Stimulated activated CD4-positive, alpha-beta T cell treated with anti-CD3 and anti-CD28 coated beads, Interleukin-12 subunit alpha, Interleukin-12 subunit beta, amount 100 ng/mL, for 48 hours (primary cell): ENCODE measurements around the gene AKAP11.
A peak's percentile ranks its signal among the peaks of the same experiment; 100 is the strongest.

Source experiments
- DNase-seq, 3 donors: peaks; one replicate each; pipeline ENCODE4 v3.0.0-alpha.2; 2020; ENCODE audit warnings: low read depth in 2 of 3, low spot score in 1 of 3

Gene AKAP11

DNA sequence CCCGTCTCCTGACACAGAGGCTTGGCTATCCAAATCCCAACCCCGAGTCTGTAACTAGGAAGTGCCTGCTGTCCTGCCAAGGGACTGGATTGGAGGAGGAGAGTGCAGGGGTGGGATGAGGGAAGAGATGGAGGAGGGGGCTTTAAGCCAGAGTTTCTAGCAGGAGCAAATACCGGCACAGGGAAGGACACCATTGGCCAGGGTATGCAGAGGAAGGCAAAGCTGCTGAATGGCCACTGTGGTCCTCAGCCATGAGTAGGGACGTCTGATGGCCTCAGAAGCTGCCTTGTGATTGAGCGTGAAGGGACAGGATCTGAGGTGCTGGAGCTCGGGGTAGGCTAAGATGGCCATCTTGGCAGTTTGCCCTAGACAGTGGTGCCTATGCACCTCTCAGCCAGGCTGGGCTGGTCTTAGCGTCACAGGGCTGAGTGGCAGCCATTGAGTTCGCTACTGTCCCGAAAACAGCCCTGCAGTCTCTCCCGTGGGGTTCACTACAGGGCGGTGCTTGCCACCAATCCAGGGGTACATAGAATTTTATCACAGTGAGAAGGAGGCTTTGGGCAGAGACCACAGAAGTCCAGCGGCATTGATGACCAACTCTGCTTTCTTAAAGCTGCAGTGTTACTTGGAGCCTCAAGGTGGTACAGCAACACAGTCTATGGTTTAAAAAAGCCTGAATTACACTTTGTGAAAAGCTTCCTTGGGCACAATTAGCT is 61.8 kb downstream of the AKAP11 start:
- no peak for DNase-seq

DNA sequence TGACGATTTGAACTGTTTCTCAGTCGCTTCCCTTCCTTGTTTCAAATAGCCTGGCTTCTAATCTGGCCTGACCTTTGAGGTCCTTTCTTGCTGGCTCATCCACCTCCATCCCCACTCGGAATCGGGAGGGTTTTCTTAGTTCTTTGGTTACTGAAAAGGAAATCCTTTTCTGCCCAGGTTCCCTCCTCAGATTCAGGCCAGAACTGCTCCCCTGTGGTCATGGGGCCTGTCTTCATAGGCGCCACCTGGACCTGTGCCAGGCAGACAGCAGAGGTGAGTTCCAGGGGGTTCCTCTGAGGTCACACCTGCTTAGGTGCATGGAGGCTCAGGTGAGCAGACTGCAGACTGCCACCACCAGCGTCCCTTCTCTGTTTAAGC is 62.4 kb downstream of the AKAP11 start:
- no peak for DNase-seq

DNA sequence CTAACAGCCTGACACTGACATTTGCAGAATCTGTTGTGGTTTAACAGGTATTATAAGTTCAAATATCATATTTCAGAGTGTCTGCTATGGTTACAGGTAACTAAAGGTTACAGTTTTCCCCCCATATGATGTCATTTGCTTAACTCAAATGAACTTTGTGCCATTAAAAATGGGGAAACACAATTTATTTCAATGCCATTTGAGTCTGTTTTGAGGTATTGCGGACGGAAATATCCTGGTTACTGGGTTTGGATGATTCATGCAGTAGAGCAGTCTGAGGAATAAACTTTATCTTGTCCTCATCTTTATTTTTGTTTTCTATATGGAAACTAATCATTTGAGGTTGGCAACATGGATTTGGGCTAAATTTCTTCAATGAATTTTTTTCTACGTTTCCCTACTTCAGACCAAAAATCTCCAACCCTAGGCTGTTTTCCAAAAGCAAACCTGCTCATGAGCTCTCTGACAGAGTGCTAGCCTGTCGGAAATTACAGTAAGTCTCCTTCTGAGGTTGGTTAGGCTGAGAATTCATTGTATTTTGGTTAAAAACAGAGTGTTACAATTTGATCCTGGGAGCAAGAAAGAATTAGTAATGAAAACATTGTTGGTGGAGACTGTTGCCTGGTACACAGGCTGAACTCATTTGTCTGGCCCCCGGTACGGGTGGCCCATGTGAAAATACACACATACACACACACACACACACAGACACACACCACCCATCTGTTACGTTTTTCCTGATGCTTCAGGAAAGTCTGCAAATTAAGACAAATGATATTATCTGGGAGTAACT is 66.1 kb downstream of the AKAP11 start:
- DNase-seq = no peak

DNA sequence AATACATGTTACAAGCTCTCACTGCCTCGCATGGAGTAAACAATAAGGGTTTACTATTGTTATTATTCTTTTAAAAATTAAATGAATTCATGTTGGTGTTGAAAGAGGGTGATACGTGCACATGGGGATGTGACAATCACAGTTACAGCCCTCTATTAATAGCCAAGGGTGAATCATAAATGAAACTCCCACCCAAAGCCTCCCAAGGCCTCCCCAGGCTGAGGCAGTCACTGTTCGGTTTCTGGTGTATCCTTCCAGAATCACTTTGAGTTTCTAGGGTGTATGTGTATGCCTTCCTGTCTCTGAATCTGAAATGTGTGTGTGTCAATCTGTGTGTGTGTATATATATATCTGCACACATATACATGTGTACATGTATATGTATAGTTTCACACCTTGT is 73.4 kb downstream of the AKAP11 start:
- DNase-seq = no peak

DNA sequence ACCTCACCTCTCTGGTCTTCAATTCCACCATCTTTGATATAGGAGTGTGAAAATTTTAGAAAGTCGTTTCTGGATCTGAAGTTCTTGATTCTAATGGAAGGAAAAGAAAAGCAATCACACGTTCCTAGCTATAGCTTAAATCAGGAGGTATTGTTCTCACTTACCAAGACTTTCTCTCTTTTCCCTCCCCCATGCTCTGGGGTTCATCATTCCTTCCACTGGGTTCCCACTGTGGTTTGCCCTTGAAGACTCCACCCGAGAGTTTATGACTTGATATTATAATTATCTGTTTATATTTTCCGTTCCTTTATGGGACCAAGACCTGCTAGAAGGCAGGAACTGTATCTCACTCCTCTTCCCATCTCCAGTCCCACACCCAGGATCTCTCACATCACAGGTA is 76.6 kb downstream of the AKAP11 start:
- no peak for DNase-seq

DNA sequence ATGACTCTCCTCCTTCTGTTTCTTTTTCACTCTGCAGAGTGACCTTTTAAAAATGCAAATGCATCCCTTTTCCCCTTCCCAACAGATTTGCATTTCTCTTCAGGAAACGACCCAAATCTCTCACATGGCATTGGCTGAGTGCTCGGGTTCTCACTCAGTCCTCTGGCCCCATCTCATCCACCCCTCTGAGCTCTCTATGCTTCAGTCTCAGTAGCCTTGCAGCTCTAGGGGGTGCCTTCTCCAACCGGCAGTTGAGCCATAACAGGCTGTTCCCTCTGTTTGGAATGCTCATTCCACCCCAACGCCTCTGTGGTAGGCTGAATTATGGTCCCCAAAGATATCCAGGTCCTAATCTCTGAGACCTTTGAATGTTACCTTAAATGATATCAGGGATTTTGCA is 78.2 kb downstream of the AKAP11 start:
- no peak for DNase-seq

DNA sequence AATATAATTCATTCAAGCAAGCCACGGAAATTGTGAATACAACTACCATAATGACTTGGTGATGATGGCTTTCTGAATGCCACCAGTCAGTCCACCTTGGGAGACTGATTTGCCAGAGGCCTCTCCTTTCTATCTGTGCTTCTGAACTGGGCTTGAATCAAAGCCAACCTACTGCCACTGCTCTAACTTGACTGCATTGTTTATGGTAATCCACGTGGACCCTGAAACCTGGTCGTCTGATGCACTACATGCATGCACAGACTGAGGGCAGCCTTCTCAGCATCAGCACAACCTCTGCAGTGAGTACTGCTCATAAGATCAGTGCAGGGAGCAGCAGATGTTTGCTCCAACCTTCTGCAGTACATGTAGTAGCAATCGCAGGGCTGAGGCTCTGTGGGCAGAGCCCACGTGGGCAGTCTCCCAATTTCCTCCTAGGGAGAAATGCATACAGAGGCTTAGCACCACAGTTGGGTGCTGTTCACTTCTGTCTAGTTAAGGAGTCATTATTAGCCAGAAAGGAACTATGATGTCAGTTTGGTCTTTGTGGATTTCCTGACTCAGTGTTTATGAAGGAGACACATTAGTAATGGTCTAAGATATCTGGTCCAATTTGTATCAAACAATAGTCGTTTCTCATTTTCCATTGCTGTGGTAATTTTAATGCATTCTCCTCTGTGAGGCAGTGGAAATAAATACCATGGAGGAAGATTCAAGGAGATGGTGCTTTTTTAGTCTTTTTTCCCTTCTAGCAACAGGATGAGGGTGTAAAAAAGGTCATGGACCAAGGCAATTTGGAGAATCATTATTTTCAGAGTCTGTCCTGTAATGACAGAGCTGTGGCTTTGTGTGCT is 82.5 kb downstream of the AKAP11 start:
- peak in 2 of 3 donors; percentile 55 to 59 for DNase-seq

DNA sequence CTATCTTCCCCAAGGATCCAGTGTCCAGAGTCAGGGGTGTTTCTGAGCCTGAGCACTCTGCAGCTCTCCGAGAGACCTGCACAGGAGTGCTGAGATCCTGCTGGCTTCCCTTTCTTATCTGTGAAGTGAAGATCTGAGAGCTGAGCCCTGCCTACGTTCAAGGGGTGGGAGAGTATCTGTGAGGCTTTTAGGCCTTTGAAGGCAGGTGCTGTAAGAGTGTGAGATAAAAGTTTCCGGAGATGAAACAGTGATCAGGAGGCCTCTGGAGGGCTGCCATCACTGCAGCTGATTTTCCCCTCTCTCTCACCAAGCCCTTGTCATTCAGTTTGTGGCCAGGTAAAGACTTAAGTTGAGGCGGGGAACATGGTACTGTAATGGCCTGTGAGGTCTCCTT is 83.1 kb downstream of the AKAP11 start:
- peak; percentile 40 to 55 (median 52) for DNase-seq

DNA sequence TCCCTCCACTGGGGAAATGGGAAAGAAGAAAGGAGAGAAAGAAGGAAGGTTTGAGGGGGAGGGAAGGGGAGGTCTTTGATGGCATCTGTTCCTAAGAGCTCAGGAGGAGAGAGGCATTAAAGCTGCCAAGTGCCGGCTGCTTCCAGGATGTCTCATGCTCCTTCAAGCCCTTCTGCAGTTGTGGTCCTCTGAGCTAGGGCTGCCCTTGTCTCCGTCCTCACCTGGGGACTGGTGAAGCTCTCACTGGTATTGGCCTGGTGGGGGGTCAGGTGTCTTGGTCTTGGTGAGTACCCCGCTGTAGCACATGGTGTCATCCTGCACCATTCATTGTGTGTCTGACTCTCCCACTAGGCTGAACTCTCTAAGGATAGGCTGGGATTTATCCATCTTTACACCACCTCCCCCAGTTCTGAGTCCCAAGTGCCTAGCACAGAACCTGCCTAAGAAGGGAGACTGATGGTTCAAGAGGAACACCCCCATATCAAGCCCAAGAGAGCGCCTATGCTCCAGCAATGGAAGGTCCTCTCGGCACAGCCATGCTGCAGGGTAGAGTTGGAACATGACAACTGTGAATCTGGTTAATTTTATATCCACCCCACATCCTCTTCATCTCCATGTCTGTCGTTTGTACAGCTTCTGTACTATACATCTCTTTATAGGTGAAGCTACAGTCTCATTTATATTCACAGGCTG is 83.7 kb downstream of the AKAP11 start:
- no peak for DNase-seq

DNA sequence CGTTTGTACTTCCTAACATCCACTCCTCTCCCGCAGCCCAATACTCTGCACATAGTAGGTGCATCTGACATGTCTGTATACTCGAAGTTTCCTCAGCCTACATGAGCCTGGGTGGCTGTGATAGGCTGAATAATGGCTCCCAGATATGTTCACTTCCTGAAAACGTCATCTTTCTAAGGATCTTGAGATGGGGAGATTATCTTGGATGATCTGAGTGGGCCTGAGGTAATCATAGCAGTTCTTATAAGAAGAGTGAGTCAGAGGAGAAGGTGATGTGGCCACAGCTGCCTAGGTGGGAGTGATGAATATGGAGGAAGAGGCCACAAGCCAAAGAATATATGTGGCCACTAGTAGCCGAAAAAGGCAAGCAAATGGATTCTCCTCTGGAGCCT is 84.2 kb downstream of the AKAP11 start:
- no peak for DNase-seq

DNA sequence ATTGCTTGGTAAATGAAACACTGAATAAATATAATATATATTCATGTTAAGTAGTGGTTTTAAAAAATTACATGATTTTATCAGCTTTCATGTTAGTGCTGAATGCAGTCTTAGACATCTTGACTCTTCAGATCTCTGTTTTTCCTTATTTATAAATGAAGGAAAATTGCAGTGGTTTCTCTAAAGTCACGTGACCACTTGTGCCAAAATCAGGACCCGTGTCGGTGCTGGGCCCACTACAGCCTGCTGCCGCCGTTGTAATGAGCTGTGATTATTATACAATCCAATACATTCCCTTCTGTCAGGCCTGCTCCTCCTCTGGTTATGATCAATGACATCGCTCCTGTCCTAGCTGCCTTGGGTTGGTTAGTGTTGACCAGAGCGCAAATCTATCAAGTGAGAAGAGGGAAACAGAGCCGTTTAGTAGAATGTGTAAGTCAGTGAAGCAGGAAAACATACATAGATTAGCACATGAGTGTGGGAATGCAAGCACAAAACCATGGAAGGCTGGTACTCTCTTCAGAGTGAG is 88.2 kb downstream of the AKAP11 start:
- no peak for DNase-seq

DNA sequence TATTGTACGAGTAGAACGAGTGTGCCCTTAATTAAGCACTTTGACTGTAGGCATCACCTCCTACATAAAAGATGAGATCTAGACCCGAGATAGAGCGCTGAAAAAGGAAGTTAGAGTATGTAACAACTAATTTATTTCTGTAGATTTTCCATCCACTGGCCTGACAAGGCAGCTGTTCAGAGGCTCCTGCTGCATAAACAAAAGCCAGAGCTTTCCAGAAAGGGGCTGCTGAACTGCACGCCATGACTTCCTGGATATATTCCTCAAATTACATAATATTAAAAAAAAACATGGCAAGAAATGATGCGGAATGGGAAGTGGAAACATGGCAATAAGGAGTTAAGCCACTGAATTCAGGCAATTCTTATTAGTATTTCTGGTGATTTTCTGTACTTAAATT is 89.7 kb downstream of the AKAP11 start:
- no peak for DNase-seq

DNA sequence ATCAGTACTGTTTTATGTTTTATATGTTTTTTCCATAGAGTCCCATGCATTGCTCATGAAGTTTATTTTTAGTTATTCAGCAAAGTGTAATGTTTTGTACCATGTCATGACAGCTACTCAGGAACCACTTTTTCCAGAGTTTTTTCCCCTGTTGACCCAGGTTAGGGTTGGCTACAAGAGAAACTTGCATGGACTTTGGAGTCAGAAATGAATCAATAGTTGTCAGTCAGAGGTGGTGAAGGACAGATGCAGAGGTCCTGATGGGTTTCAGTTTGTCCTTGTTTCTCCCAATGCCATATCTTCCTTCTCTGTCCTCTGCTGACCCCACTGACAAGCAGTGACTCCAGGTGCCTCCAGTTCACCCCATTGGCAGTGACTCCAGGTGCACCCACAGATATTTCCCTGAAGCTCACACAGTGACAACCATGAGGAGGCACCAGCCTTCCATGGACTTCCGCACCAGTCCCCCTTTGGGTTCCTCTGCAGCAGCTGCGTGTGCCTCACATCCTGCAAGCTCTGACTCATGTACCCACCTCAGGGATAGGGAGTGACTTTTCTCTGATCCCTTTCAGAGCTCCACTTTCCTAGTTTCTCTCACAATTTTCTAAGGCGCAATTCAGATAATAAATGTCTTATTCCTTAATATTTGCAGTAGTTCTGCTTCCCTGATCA is 92.1 kb downstream of the AKAP11 start:
- no peak for DNase-seq

DNA sequence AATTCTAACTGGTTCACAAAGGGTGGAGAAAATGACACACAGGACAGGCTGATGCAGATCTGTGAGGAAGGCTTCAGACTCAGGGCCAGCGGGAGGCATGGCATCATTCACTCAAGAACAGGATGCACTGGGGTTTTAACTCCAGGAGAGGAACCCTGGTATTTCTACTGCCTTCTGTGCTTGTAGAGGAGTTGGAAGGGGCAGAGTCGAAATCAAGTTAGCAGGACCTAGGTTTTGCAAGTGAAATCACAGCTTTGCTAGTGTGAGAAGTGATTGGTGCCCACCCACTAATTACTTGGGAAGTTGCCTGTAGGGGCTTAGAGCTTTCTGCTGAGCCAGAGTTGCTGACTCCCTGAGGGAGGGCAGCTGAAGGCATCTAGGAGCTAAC is 92.7 kb downstream of the AKAP11 start:
- no peak for DNase-seq

DNA sequence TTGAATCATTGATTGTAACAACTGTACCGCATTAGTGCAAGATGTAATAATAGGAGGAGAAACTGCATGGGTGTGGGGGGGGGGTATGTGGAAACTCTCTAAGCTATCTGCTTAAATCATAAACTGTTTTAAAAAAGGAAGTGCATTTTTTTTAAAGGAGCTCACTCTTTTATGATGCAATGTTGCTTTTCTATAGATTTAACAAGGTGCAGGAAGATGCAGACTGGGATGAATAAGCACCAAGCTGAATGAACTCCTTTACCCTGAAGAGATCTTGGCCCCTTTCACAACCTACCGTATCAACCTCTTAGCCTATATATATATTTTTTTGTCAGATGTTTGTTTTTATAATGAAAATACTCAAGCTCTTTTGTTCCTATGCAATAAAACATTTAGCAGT is 95.9 kb downstream of the AKAP11 start:
- no peak for DNase-seq

DNA sequence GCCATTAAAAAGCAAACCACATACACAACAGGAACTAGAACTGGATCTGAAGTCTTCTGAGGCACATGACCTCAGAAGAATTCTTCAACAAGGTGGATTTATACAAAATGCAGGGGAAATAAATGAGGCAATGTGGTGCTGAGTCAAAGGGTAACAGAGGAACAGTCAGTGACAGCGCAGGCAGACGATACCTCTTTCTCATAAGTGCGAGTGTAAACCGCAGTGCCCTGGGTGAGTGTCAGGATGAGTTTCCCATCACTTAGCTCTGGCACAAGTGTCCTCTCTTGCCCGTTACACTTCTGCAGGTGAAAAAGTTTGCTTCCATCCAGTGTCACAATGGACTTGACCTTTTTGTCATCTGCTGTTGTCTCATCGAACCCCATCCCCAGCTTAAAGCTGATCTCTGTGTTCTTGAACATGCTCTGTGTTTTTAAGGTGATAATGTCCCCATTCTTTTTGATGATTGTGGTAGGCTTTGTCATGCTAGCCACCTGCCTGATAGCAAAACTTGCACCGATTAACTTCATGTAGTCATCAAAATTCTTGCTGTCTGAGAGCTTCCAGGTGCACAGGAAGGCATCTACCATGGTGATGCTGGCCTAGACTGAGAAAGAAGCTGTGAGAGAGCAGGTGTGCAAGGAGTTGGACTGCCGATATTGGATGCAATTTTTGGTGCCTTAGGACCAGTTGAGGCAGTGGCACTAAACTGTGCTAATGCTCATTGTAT is 97.3 kb downstream of the AKAP11 start:
- no peak for DNase-seq

DNA sequence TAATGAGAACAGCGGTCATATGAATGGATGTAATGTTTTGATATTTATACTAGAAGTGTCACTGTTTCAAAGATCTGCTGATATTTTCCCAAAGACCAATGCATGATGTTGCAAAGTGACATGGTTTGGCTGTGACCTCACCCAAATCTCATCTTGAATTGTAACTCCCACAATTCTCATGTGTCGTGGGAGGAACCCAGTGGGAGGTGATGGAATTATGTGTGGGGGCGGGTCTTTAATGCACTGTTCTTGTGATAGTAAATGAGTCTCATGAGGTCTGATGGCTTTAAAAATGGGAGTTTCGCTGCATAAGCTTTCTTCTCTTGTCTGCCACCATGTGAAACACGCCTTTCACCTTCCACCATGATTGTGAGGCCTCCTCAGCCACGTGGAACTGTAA is 98.3 kb downstream of the AKAP11 start:
- DNase-seq = no peak
